ENCODE measurements around the gene PTPRM. TPM values are rescaled to one million over a fixed set of nuclear protein-coding genes. Genes with fewer than 3 reads are reported as not detected.

The PTPRM gene
- total and polyA plus RNA-seq, 12 donors: 31.7 to 116 (median 61.2) TPM

GRCh38 chr18:7676253-7676873, 109.2 kb downstream of the PTPRM start:
- no peak for DNase-seq
- H3K27ac ChIP-seq: no peak overlapping the region
- no peaks in the 10 kb centered on the region for H3K36me3 ChIP-seq (replicated peaks in 1 of 2)
- TF ChIP-seq CTCF (IDR thresholded peaks at IDR 0.05) (no peak), POLR2A (IDR thresholded peaks at IDR 0.05) (no peak)
- no peaks in the 10 kb centered on the region for H3K27me3 ChIP-seq
- intact Hi-C loops (cut with DNase I): no loop called here
- H3K4me1 ChIP-seq (replicated peaks in 1 of 2): no peaks in the 10 kb centered on the region
- 82 to 91% (median 84%) methylated on average over 8 of the region's 8 CpGs for WGBS, 4 donors
- H3K9me3 ChIP-seq (replicated peaks in 1 of 3): no peaks in the 10 kb centered on the region
- H3K4me3 ChIP-seq: no peak overlapping the region

- no peak for DNase-seq
- TF ChIP-seq CTCF (IDR thresholded peaks at IDR 0.05) (no peak), POLR2A (IDR thresholded peaks at IDR 0.05) (no peak)
- Histone ChIP-seq H3K4me1 (replicated peaks in 1 of 2) (no peaks in the 10 kb centered on the region), H3K27ac (no peak overlapping the region), H3K9me3 (replicated peaks in 1 of 3) (no peaks in the 10 kb centered on the region), H3K27me3 (no peaks in the 10 kb centered on the region), H3K36me3 (replicated peaks in 1 of 2) (no peaks in the 10 kb centered on the region), H3K4me3 (no peak overlapping the region)
- WGBS, 4 donors: 76 to 86% (median 81%) methylated on average over 4 of the region's 4 CpGs
- intact Hi-C loops (cut with DNase I): no loop called here
Observed at GRCh38 chr18:7677001-7677400, 109.9 kb downstream of the PTPRM start.

- no peaks in the 10 kb centered on the region for H3K36me3 ChIP-seq (replicated peaks in 1 of 2)
- H3K9me3 ChIP-seq (replicated peaks in 1 of 3): no peaks in the 10 kb centered on the region
- H3K4me3 ChIP-seq: no peak overlapping the region
- no peak for DNase-seq
- no peak for TF ChIP-seq POLR2A (IDR thresholded peaks at IDR 0.05)
- no peak overlapping the region for H3K27ac ChIP-seq
- 90 to 92% (median 91%) methylated on average over 4 of the region's 4 CpGs for WGBS, 4 donors
- no peaks in the 10 kb centered on the region for H3K27me3 ChIP-seq
- intact Hi-C loops (cut with DNase I): no loop called here
- no peaks in the 10 kb centered on the region for H3K4me1 ChIP-seq (replicated peaks in 1 of 2)
Observed at GRCh38 chr18:7677424-7677823, 110.3 kb downstream of the PTPRM start.

GRCh38 chr18:7678389-7678788, 111.3 kb downstream of the PTPRM start:
- no peak overlapping the region for H3K27ac ChIP-seq
- no peaks in the 10 kb centered on the region for H3K9me3 ChIP-seq (replicated peaks in 1 of 3)
- no peaks in the 10 kb centered on the region for H3K36me3 ChIP-seq (replicated peaks in 1 of 2)
- WGBS, 4 donors: 92 to 97% (median 94%) methylated on average over 8 of the region's 8 CpGs
- intact Hi-C loops (cut with DNase I): no loop called here
- no peaks in the 10 kb centered on the region for H3K4me1 ChIP-seq (replicated peaks in 1 of 2)
- DNase-seq: no peak
- TF ChIP-seq POLR2A (IDR thresholded peaks at IDR 0.05) (no peak), CTCF (IDR thresholded peaks at IDR 0.05) (no peak)
- H3K4me3 ChIP-seq: no peak overlapping the region
- H3K27me3 ChIP-seq: no peaks in the 10 kb centered on the region

- H3K4me3 ChIP-seq: no peak overlapping the region
- no peaks in the 10 kb centered on the region for H3K9me3 ChIP-seq (replicated peaks in 1 of 3)
- no peaks in the 10 kb centered on the region for H3K27me3 ChIP-seq
- WGBS, 4 donors: 66 to 86% (median 76%) methylated on average over 4 of the region's 4 CpGs
- no peaks in the 10 kb centered on the region for H3K36me3 ChIP-seq (replicated peaks in 1 of 2)
- H3K4me1 ChIP-seq (replicated peaks in 1 of 2): no peaks in the 10 kb centered on the region
- TF ChIP-seq CTCF (IDR thresholded peaks at IDR 0.05) (no peak), POLR2A (IDR thresholded peaks at IDR 0.05) (no peak)
- H3K27ac ChIP-seq: no peak overlapping the region
- intact Hi-C loops (cut with DNase I): no loop called here
- no peak for DNase-seq
Observed at GRCh38 chr18:7678801-7679200, 111.7 kb downstream of the PTPRM start.
